Ishikawa (cell line): ENCODE results near the gene RNF6.

Experiments
- CEBPB ChIP-seq: IDR thresholded peaks from 2 replicates; pipeline ENCODE4 v1.6.1; 2012
- CREB1 ChIP-seq: IDR thresholded peaks from 2 replicates; pipeline ENCODE4 v1.6.1; 2012; ENCODE audit warnings: low read depth
- EGR1 ChIP-seq: IDR thresholded peaks from 2 replicates; pipeline ENCODE4 v1.6.1; 2012
- EP300 ChIP-seq: IDR thresholded peaks from 2 replicates; pipeline ENCODE4 v1.6.1; 2012; ENCODE audit warnings: borderline replicate concordance
- NFIC ChIP-seq: IDR thresholded peaks from 2 replicates; pipeline ENCODE4 v1.6.1; 2012
- RAD21 ChIP-seq: IDR thresholded peaks from 2 replicates; pipeline ENCODE4 v1.6.1; 2012; ENCODE audit warnings: low read depth
- REST ChIP-seq: IDR thresholded peaks from 2 replicates; pipeline ENCODE4 v1.6.1; 2012; ENCODE audit warnings: low read depth, mild to moderate bottlenecking
- TAF1 ChIP-seq: IDR thresholded peaks from 2 replicates; pipeline ENCODE4 v1.6.1; 2012; ENCODE audit warnings: low read depth, mild to moderate bottlenecking
- TEAD4 ChIP-seq: IDR thresholded peaks from 2 replicates; pipeline ENCODE4 v1.6.1; 2012
- TF ChIP-seq, protein P1 (sequence below): IDR thresholded peaks from 2 replicates; pipeline ENCODE4 v1.6.1; 2012

DNA sequence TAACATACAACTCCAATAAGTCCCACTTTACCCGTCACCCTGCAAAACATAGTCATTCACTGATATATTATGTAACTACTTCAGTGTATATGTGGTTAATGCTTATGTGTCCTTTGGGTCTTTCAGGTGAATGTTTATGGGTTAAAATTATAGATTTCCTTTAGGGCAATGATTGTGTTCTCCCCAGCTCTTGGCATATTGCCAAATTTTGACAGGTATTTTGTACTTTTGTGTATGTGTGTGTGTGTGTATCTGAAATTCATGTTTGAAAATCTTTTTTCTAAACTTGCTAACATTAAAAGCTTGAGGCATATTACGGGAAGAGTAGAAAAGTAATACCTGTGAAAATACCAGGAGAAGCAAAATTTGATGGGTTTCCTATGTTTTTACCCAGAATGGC lies 40.0 kb upstream of the RNF6 start:
- TF ChIP-seq NFIC (peak; percentile 58; the same call in 1 of the 2 replicates), EP300 (no peak), CEBPB (no peak), EGR1 (no peak), RAD21 (no peak), REST (no peak), TEAD4 (no peak), CREB1 (no peak), TAF1 (no peak)
- TF ChIP-seq, protein P1, sequence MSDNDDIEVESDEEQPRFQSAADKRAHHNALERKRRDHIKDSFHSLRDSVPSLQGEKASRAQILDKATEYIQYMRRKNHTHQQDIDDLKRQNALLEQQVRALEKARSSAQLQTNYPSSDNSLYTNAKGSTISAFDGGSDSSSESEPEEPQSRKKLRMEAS = no peak
